LNCAP (cell line): Measurements from ENCODE around the gene C18orf54.

Experiments used
- TF ChIP-seq, protein P1 (sequence below): fragments of 450-650 bp; IDR thresholded peaks from 2 replicates; pipeline ENCODE4 v1.5.1; 2017; ENCODE audit warnings: mild to moderate bottlenecking

Gene C18orf54

DNA sequence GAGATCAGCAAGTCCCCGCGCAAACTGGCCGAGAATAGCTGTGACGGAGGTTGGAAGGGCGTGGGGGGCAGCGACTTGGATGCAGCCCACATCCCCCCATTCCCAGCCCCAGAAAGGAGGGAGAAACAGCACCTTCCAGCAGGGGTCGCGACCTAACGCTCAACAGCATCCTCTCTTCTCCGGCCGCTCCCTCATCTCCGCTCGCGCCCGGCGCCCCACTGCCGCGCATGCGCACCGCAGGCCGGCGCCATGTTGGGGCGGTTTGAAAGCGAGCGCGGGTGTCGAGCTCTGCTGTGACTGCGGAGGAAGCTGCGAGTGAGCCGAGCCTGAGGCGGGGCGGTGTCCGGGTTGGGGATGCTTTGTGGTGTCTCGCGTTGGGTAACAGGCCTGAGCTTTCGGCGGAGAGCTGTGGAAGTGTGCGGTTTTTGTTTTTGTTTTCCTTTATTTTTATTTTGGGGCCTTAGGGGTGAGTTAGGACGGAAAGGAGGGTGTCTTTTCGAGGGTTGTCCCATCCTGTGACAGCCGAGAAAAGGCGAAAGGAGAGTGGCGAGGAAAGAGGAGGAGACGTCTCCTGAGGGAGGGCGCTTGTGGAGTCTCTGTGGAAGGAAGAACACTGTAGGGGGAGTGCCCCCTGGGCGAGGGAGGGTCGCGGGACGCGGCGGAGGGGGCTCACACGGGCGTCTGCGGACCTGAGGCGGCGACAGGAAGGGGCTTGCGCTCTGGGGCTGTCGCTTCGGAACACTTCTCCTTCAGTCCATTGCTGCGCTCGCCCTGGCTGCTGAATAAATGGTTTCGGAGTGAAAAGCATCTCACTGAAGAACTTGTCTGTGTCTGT is at the start of gene C18orf54, which contains the start of gene STARD6:
C18orf54 (plus strand) TSS at position 247 of the 835 bp plus-strand sequence. CDS start 2,667 bp downstream, outside the sequence.
STARD6 (minus strand) TSS at position 199 of the 835 bp plus-strand sequence. CDS start 3,285 bp downstream, outside the sequence.
- TF ChIP-seq, protein P1, sequence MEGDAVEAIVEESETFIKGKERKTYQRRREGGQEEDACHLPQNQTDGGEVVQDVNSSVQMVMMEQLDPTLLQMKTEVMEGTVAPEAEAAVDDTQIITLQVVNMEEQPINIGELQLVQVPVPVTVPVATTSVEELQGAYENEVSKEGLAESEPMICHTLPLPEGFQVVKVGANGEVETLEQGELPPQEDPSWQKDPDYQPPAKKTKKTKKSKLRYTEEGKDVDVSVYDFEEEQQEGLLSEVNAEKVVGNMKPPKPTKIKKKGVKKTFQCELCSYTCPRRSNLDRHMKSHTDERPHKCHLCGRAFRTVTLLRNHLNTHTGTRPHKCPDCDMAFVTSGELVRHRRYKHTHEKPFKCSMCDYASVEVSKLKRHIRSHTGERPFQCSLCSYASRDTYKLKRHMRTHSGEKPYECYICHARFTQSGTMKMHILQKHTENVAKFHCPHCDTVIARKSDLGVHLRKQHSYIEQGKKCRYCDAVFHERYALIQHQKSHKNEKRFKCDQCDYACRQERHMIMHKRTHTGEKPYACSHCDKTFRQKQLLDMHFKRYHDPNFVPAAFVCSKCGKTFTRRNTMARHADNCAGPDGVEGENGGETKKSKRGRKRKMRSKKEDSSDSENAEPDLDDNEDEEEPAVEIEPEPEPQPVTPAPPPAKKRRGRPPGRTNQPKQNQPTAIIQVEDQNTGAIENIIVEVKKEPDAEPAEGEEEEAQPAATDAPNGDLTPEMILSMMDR = peak; percentile 54

DNA sequence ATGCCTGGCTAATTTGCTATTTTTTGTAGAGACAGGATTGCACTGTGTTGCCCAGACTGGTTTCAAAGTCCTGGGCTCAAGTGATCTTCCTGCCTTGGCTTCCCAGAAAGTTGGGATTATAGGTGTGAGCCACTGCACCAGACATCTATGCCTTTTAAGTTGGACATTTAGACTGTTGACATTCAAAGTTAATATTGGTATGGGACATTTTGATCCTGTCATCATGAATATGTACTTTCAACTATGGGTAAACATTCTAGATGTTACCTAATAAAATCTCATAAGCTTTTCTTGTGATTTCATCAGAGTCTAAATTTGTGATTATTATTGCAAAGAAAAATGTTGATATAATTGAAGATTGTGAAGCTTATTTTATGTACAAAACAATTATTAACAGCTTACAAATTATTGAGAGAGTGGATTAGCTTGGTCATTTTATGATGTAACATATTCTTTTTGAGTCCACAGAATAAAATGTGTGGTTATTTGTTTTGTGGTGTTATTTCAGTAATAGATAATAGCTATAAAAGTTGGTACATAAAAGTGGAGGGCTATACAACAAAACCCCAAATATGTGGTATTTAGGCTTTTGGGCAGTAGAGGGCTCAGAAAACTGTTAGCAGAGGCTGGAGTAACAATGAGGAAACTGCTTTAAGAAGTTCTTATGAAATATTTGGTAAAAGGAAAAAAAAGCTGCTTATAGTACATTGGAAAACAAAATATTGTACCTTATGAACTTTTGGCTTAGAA is 41.5 kb upstream of the C18orf54 start:
- TF ChIP-seq, protein P1 = peak; percentile 30; the same call in 1 of the 2 replicates

DNA sequence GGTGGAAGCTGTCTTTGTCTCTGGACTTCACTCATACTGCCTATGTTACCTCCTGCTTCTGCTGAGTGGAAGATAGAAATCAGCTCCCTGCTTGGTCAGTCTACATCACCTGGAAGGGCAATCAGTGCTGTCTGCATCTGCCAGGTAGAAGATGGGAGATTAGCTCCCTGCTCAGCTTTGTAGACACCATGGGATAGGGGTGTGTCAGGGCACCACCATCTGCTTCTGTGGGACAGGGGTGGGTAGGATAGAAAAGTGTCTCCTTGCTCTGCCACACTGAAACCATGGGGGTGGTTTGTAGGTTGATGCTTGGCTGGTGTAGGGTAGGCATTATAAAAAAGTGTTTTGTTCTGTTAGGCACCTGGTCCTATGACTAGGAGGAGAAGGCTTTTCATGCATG is 34.1 kb upstream of the C18orf54 start:
- TF ChIP-seq, protein P1 = no peak

DNA sequence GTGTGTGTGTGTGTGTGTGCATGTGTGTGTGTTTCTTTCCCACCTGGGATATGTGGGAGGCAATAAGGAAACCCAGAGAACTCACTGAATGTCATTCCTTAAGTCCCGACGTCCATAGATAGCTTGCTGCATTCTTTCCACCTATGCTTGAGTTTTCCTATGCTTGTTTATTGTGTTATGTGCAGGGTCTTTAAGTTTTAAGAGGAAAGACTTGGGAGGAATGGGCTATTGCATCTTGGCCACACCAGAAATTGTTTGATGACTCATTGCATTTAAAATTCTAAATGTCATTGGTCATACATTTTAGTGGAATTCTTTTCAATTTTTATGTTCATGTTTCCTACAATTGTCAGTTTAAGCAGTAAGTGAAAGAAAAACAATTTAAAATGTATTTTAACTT is 33.7 kb upstream of the C18orf54 start:
- TF ChIP-seq, protein P1 = no peak

DNA sequence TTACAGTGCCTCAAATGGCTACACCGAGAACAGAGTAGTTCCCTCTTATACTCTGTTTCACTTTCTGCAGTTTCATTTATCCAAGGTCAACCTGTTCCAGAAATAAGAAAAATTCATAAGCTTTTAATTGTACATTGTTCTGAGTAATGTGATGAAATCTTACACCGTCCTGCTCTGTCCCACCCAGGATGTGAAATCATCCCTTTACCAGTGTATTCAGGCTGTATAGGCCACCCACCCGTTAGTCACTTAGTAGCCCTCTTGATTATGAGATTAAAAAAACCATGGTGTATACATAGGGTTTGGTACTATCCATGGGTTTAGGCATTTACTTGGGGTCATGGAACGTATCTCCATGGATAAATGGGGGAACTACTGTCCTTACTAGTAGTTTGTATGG is 29.9 kb upstream of the C18orf54 start:
- TF ChIP-seq, protein P1 = no peak

DNA sequence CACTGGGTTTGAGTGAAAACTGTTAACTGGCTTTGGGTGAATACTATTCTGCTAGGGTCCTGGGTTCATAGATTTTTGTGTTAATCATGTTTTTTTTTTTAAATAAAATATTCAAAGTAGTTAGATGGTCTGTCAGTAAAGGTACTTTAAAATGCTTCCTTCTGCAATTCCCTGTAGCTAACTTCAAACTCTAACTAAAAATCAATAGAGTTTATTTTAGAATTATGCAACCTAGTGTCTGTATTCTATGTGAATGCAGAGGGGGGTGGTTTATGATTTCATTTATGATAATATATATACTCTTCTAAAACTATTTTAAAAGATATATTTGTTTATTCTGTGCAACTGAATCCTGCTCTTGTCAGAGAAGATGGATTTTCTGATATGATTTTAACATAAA is 27.9 kb upstream of the C18orf54 start:
- TF ChIP-seq, protein P1 = no peak

DNA sequence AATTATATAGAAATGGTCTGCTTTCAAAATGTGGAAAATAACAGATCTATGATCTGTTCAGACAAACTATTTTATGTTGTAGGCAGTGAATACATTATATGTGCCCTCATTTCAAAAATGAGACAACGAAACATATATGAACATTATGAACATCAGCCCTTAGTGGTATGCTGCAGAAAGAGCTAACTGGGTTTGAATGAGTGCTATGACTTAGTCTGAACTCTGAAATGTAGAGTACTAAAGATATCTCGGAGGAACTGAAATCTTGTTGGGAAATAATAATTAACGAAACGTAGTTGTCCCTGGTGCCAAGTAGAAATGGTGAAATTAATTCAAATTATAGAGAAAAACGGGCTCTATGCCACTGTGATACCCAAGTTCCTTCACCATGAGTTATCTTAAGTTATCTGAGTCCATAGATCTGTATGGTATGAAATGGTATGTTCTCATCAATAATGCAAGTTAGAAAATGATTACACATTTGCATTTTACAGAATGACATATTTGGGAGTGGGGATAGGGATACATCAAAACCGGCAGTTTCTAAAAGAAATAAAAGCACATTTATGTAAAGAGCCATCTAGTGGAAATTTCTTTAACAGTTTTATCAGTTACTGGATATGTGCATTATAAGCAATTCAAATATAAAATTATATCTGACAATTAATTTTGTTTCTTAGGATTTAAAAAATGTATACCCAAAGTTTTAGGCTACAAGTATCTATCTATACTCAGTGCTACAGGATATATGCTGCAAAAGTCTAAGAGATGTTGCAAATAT is 26.7 kb upstream of the C18orf54 start:
- TF ChIP-seq, protein P1 = peak; percentile 45; the same call in 1 of the 2 replicates
